HL-60 (cell line): ENCODE measurements around the gene EPN1.

Source experiments
- POLR2AphosphoS5 ChIP-seq: IDR thresholded peaks from 2 replicates; pipeline ENCODE4 v1.6.1; 2012; ENCODE audit warnings: low read depth
- TF ChIP-seq, protein P1 (sequence below): IDR thresholded peaks from one replicate; pipeline ENCODE4 v1.5.1; 2011; ENCODE audit warnings: low read length, control low read depth, inconsistent platforms; ENCODE audit not compliant: insufficient read depth

DNA sequence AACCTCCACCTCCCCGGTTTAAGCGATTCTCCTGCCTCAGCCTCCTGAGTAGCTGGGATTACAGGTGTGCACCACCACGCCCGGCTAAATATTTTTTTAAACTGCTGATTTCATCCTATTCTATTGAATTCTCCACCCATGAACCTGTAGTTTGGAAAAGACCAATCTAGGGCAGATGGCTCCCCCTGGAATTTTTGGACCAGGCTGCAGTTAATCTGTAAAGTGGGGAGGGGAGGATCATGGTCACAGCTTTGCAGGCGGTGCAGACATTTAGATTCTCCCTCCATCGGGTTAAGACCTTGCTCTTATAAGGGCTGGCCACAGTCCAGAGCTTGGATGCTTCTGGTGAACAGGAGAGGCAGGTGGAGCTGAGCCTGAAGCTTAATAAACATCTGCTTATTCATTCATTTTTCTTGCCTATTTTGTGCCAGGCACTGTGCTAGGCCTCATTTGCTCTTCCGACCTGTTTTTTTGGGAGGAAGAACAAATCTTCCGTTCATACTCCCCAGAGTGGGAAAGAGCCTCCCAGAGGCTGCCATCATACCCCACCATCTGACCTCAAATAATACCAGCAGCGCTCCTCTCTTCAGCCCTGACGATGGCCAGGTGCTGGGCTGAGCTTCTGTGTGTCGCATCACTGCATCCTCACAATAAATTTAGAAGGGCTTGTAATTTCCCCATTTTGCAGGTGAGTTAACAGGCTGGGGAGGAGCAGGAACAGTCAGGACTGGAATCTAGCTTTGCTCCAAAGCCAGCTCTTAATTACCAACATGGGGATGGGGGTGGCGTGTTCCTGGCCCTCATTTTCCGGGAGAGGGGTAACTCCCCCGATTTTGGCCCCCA lies 27.9 kb upstream of the EPN1 start:
- TF ChIP-seq, protein P1, sequence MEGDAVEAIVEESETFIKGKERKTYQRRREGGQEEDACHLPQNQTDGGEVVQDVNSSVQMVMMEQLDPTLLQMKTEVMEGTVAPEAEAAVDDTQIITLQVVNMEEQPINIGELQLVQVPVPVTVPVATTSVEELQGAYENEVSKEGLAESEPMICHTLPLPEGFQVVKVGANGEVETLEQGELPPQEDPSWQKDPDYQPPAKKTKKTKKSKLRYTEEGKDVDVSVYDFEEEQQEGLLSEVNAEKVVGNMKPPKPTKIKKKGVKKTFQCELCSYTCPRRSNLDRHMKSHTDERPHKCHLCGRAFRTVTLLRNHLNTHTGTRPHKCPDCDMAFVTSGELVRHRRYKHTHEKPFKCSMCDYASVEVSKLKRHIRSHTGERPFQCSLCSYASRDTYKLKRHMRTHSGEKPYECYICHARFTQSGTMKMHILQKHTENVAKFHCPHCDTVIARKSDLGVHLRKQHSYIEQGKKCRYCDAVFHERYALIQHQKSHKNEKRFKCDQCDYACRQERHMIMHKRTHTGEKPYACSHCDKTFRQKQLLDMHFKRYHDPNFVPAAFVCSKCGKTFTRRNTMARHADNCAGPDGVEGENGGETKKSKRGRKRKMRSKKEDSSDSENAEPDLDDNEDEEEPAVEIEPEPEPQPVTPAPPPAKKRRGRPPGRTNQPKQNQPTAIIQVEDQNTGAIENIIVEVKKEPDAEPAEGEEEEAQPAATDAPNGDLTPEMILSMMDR, result no peak
- TF ChIP-seq POLR2AphosphoS5, result no peak
